H1 (cell line): ENCODE data around the gene TPSD1. TPM values are rescaled to one million over a fixed set of nuclear protein-coding genes. Genes with fewer than 3 reads are reported as not detected.

ENCODE experiments used
- CTCF ChIA-PET: fragments of 300-600 bp; sonication (Branson Sonifier 250); formaldehyde crosslinking; loops from one replicate; lab custom pipeline; 2021; ENCODE audit not compliant: partially characterized antibody; lab: Charles Lee
- POLR2A ChIA-PET: fragments of 300-600 bp; sonication (Branson Sonifier 250); formaldehyde crosslinking; loops from one replicate; lab custom pipeline; 2021; ENCODE audit warnings: inconsistent platforms; ENCODE audit not compliant: partially characterized antibody; lab: Charles Lee
- DNase-seq, 2 experiments: peaks; one replicate each; pipeline versions ENCODE4 v3.0.0 to v3.0.0-alpha.2; 2010 to 2022; ENCODE audit warnings: low spot score in 2 of 2, low read depth in 1 of 2, mixed read lengths in 1 of 2
- FAIRE-seq: peaks from 2 replicates; lab custom pipeline; 2011; peaks lifted over from hg19 to GRCh38; lab: Jason Lieb, UNC
- H2AFZ ChIP-seq: 2 replicates; pipeline ENCODE4 v1.8.1; 2012; ENCODE audit warnings: low read length, inconsistent platforms
- H2AK5ac ChIP-seq: 2 replicates; pipeline ENCODE4 v1.6.1; 2013; ENCODE audit warnings: low read depth, low read length
- H2BK120ac ChIP-seq: replicated peaks from 2 replicates; pipeline ENCODE3; 2013; ENCODE audit warnings: low read depth, low read length, inconsistent platforms
- H2BK12ac ChIP-seq: 2 replicates; pipeline ENCODE4 v1.6.1; 2013; ENCODE audit warnings: low read depth, low read length
- H2BK15ac ChIP-seq: 2 replicates; pipeline ENCODE4 v1.6.1; 2013; ENCODE audit warnings: low read length
- H2BK20ac ChIP-seq: 2 replicates; pipeline ENCODE4 v1.6.1; 2013; ENCODE audit warnings: low read length
- H2BK5ac ChIP-seq: 2 replicates; pipeline ENCODE4 v1.6.1; 2013; ENCODE audit warnings: low read depth, low read length
- H3K14ac ChIP-seq: 2 replicates; pipeline ENCODE4 v1.6.1; 2013; ENCODE audit warnings: inconsistent platforms; ENCODE audit not compliant: insufficient read length
- H3K18ac ChIP-seq: 2 replicates; pipeline ENCODE4 v1.6.1; 2013; ENCODE audit warnings: low read length; ENCODE audit errors: extremely low read depth
- H3K23ac ChIP-seq: 2 replicates; pipeline ENCODE4 v1.6.1; 2013; ENCODE audit warnings: inconsistent platforms; ENCODE audit not compliant: insufficient read length
- H3K23me2 ChIP-seq: 2 replicates; pipeline ENCODE4 v1.6.1; 2013; ENCODE audit warnings: low read depth, low read length
- H3K27ac ChIP-seq: 2 replicates; pipeline ENCODE4 v1.6.1; 2011; ENCODE audit warnings: low read depth, low read length, inconsistent platforms
- H3K27me3 ChIP-seq, 4 experiments: replicated peaks in 1 of 4; 1 replicate in 1 of 4; 2 replicates in 3 of 4; pipeline versions ENCODE4 v1.6.1 to v1.8.1; 2011 to 2013; ENCODE audit warnings: low read length in 3 of 4, mild to moderate bottlenecking in 3 of 4, inconsistent platforms in 2 of 4, mixed read lengths in 2 of 4, moderate library complexity in 1 of 4; ENCODE audit not compliant: control insufficient read depth in 3 of 4, insufficient read depth in 3 of 4; ENCODE audit errors: extremely low read depth in 1 of 4
- H3K36me3 ChIP-seq, 4 experiments: 2 replicates each; pipeline versions ENCODE4 v1.6.1 to v1.8.1; 2011 to 2013; ENCODE audit warnings: mild to moderate bottlenecking in 4 of 4, low read length in 3 of 4, moderate library complexity in 2 of 4, control low read depth in 1 of 4, inconsistent platforms in 1 of 4; ENCODE audit not compliant: insufficient read depth in 4 of 4, control insufficient read depth in 2 of 4
- H3K4ac ChIP-seq: replicated peaks from 2 replicates; pipeline ENCODE3; 2013; ENCODE audit warnings: low read length, low read depth, mixed read lengths, inconsistent platforms; ENCODE audit not compliant: insufficient read length
- H3K4me1 ChIP-seq, 4 experiments: replicated peaks in 1 of 4; 1 replicate in 1 of 4; 2 replicates in 3 of 4; pipeline versions ENCODE4 v1.6.1 to v1.8.1; 2011 to 2013; ENCODE audit warnings: low read length in 3 of 4, inconsistent platforms in 2 of 4, mixed read lengths in 1 of 4; ENCODE audit not compliant: insufficient read depth in 4 of 4, control insufficient read depth in 3 of 4
- H3K4me2 ChIP-seq, 2 experiments: 2 replicates each; pipeline versions ENCODE4 v1.6.1 to v1.8.1; 2011 to 2013; ENCODE audit warnings: low read depth in 2 of 2, low read length in 2 of 2, control low read depth in 1 of 2, inconsistent platforms in 1 of 2, mild to moderate bottlenecking in 1 of 2; ENCODE audit not compliant: insufficient read depth in 1 of 2
- H3K4me3 ChIP-seq, 4 experiments: fragments of 200-600, 300-600 bp in 1 of 4; sonication (generic), shearing (Covaris generic), sonication (Bioruptor Twin) in 1 of 4; 2 replicates each; pipeline versions ENCODE4 v1.5.1 to v1.8.1; 2011 to 2016; ENCODE audit warnings: low read length in 4 of 4, low read depth in 3 of 4, control low read depth in 2 of 4, inconsistent platforms in 2 of 4, mild to moderate bottlenecking in 2 of 4, mixed read lengths in 1 of 4, moderate library complexity in 1 of 4; ENCODE audit not compliant: insufficient read depth in 2 of 4; ENCODE audit errors: extremely low read depth in 1 of 4
- H3K56ac ChIP-seq: replicated peaks from 2 replicates; pipeline ENCODE3; 2013; ENCODE audit warnings: low read depth, mild to moderate bottlenecking, mixed read lengths, low read length, inconsistent platforms; ENCODE audit not compliant: insufficient read length
- H3K79me1 ChIP-seq: 2 replicates; pipeline ENCODE4 v1.6.1; 2013; ENCODE audit warnings: low read depth, low read length, control low read depth
- H3K79me2 ChIP-seq, 2 experiments: 2 replicates each; pipeline versions ENCODE4 v1.6.1 to v1.8.1; 2012 to 2013; ENCODE audit warnings: low read length in 2 of 2, mild to moderate bottlenecking in 2 of 2, inconsistent platforms in 1 of 2; ENCODE audit not compliant: insufficient read depth in 2 of 2, control insufficient read depth in 1 of 2
- H3K9ac ChIP-seq, 4 experiments: replicated peaks in 1 of 4; 1 replicate in 1 of 4; 2 replicates in 3 of 4; pipeline versions ENCODE4 v1.6.1 to v1.8.1; 2011 to 2013; ENCODE audit warnings: low read depth in 3 of 4, low read length in 3 of 4, control low read depth in 2 of 4, mild to moderate bottlenecking in 2 of 4, moderate library complexity in 2 of 4, inconsistent platforms in 1 of 4; ENCODE audit errors: extremely low read depth in 1 of 4
- H3K9me3 ChIP-seq, 2 experiments: 2 replicates each; pipeline versions ENCODE4 v1.6.1 to v1.8.1; 2012 to 2013; ENCODE audit warnings: mild to moderate bottlenecking in 2 of 2, moderate library complexity in 2 of 2, control low read depth in 1 of 2, inconsistent platforms in 1 of 2, low read depth in 1 of 2, low read length in 1 of 2, mixed read lengths in 1 of 2; ENCODE audit not compliant: insufficient read depth in 2 of 2
- H4K20me1 ChIP-seq, 2 experiments: replicated peaks in 1 of 2; 2 replicates each; pipeline versions ENCODE3 to v1.8.1; 2011 to 2013; ENCODE audit warnings: inconsistent platforms in 2 of 2, low read length in 2 of 2, mild to moderate bottlenecking in 1 of 2; ENCODE audit not compliant: insufficient read depth in 2 of 2, control insufficient read depth in 1 of 2
- H4K5ac ChIP-seq: 2 replicates; pipeline ENCODE4 v1.6.1; 2013; ENCODE audit warnings: low read length, low read depth, mixed read lengths, inconsistent platforms; ENCODE audit not compliant: insufficient read length
- H4K8ac ChIP-seq: 2 replicates; pipeline ENCODE4 v1.8.0; 2013; ENCODE audit warnings: mild to moderate bottlenecking, moderate library complexity, low read length, inconsistent platforms; ENCODE audit not compliant: insufficient read depth; ENCODE audit errors: extremely low read depth
- H4K91ac ChIP-seq: replicated peaks from 2 replicates; pipeline ENCODE3; 2013; ENCODE audit warnings: low read length, mixed read lengths, inconsistent platforms; ENCODE audit not compliant: insufficient read length
- SIRT6 ChIP-seq: IDR thresholded peaks from one replicate; pipeline ENCODE4 v1.7.1; 2012; ENCODE audit warnings: low read length, inconsistent platforms
- WGBS, 2 experiments: shearing (Covaris generic) in 1 of 2; methylation state at CpG; one replicate each; pipeline versions ENCODE4 v1.1.6 to v1.1.7; 2013 to 2015; ENCODE audit warnings: low lambda C conversion rate in 2 of 2, mixed read lengths in 2 of 2, inconsistent platforms in 1 of 2, low coverage in 1 of 2, missing lambda C conversion rate in 1 of 2; ENCODE audit not compliant: insufficient replicate concordance in 2 of 2, insufficient coverage in 1 of 2, insufficient read length in 1 of 2; ENCODE audit errors: extremely low coverage in 1 of 2, missing lambda C conversion rate in 1 of 2; 5-methylcytosine and 5-hydroxymethylcytosine counted together
- polyA plus RNA-seq, 7 experiments: library from polyadenylated mRNA; depleted of rRNA in 3 of 7; stranded (reverse) in 5 of 7; unstranded in 2 of 7; fragments of >200 nt in 5 of 7; fragments of 200-250 nt in 2 of 7; gene quantifications; 1 replicate in 5 of 7; 2 replicates in 1 of 7; 4 replicates in 1 of 7; pipeline versions ENCODE4 v1.2.1 to v1.2.3, GENCODE V29; 2011 to 2013; ENCODE audit warnings: missing spikeins in 2 of 7, mixed read lengths in 2 of 7
- total RNA-seq: library from RNA; stranded (reverse); fragmentation: NEBNext Ultra II Directional; extraction: Animal tissue kit (Norgen Biotek cat#: 25700); gene quantifications from 2 replicates; pipeline ENCODE4 v1.2.1, GENCODE V29; 2021

The TPSD1 gene
- total and polyA plus RNA-seq, 2 of the 8 experiments (the other 6 are each of a cell fraction or from before 2014, with no cell fraction given) = 0.26 TPM; not detected in 1

DNA sequence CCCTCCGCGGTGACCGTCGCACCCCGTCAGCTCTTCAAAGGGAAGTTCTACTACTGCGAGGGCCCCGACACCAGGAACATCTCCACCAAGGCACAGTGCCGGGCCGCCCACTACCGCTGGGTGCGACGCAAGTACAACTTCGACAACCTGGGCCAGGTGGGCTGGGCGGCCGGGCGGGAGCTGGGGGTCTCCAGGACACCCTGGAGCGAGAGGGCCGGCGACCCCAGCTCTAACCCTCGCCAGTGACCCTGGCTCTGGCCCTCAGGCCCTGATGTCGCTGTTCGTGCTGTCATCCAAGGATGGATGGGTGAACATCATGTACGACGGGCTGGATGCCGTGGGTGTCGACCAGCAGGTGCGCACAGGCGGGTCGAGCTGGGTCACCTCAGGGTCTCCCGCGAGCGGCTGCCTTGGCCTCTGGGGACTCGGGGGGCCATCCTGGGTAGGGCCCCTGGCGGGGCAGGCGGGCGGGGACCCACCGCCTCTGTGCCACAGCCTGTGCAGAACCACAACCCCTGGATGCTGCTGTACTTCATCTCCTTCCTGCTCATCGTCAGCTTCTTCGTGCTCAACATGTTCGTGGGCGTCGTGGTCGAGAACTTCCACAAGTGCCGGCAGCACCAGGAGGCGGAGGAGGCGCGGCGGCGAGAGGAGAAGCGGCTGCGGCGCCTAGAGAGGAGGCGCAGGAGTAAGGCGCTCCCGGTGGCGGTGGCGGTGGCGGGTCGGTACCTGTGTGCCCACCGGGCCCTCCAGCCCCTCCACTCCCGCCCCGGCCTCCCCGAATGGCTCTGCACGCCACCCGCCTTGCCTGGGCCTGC, 44.2 kb upstream of the TPSD1 start:
- Histone ChIP-seq H2BK120ac (no peak overlapping the region), H3K79me2 (no peaks in the 10 kb centered on the region), H4K8ac (no peak overlapping the region), H3K14ac (no peak overlapping the region), H3K4me2 (no peak overlapping the region), H3K27ac (no peak overlapping the region), H4K5ac (no peak overlapping the region), H3K23me2 (no peaks in the 10 kb centered on the region), H2AFZ (no peak overlapping the region), H3K23ac (no peak overlapping the region), H3K36me3 (peaks cover 2 to 59% (median 4%) of the 10 kb centered on the region in 4 experiments; a peak in 5 of 8 replicates), H2AK5ac (no peak overlapping the region), H2BK15ac (no peak overlapping the region), H2BK12ac (no peak overlapping the region), H4K20me1 (peaks cover 0 to 10% of the 10 kb centered on the region in 2 experiments), H3K9me3 (no peaks in the 10 kb centered on the region), H2BK5ac (no peak overlapping the region), H3K56ac (no peak overlapping the region), H3K9ac (no peak overlapping the region), H4K91ac (no peak overlapping the region), H3K79me1 (no peaks in the 10 kb centered on the region), H3K18ac (no peak overlapping the region), H2BK20ac (no peak overlapping the region), H3K27me3 (no peaks in the 10 kb centered on the region), H3K4me1 (no peaks in the 10 kb centered on the region), H3K4me3 (no peak overlapping the region), H3K4ac (no peak overlapping the region)
- FAIRE-seq (no peak), DNase-seq (no peak)
- 90% methylated on average over 43 of the region's 65 CpGs; no CpG with 5 or more reads in 1 of the 2 experiments for WGBS, 2 experiments
- no peak for TF ChIP-seq SIRT6
- ChIA-PET POLR2A (no interaction called here), CTCF (interaction anchor here (0.9 kb wide), 1 partner anchor 104 kb away, joined by 3 read pairs; no protein-coding TSS in a partner anchor)
